B cell (primary cell): Measurements from ENCODE around the gene SNTG2. TPM values are rescaled to one million over a fixed set of nuclear protein-coding genes. Genes with fewer than 3 reads are reported as not detected.

Source experiments
- ATAC-seq: fragments of 200-7000 bp; cut with Tn5 transposase; one replicate; pipeline ENCODE4 v1.10.0; 2021; ENCODE audit warnings: low read depth, mild to moderate bottlenecking, moderate number of reproducible peaks, moderate library complexity
- CTCF ChIA-PET: fragments of 350-600 bp; sonication (Branson Sonifier 250); formaldehyde crosslinking; loops from one replicate; lab custom pipeline; 2021; ENCODE audit warnings: antibody characterized with exemption, inconsistent platforms; lab: Charles Lee
- POLR2A ChIA-PET: fragments of 350-600 bp; sonication (Branson Sonifier 250); formaldehyde crosslinking; loops from one replicate; lab custom pipeline; 2021; ENCODE audit warnings: antibody characterized with exemption; lab: Charles Lee
- DNase-seq: peaks from one replicate; pipeline ENCODE4 v3.0.0; 2013
- H2AFZ ChIP-seq: 2 replicates; pipeline ENCODE4 v1.6.1; 2012; ENCODE audit warnings: mild to moderate bottlenecking, low read depth, low read length; ENCODE audit not compliant: insufficient read depth, poor library complexity, severe bottlenecking
- H3K27ac ChIP-seq, 2 donors: 1 replicate in 1 of 2; 2 replicates in 1 of 2; pipeline ENCODE4 v1.5.1; 2012 to 2013; ENCODE audit warnings: low read length in 2 of 2, mild to moderate bottlenecking in 2 of 2, moderate library complexity in 1 of 2
- H3K27me3 ChIP-seq, 4 experiments: fragments of 200-600 bp in 1 of 4; sonication (generic) in 1 of 4; replicated peaks in 1 of 4; 1 replicate in 2 of 4; 2 replicates in 2 of 4; pipeline versions ENCODE4 v1.6.1 to v1.7.0; 2013 to 2016; ENCODE audit warnings: low read length in 3 of 4, mild to moderate bottlenecking in 2 of 4, mixed read lengths in 1 of 4, moderate library complexity in 1 of 4; ENCODE audit not compliant: insufficient read depth in 4 of 4, control insufficient read depth in 3 of 4; ENCODE audit errors: control extremely low read depth in 1 of 4
- H3K36me3 ChIP-seq, 2 experiments: replicated peaks in 1 of 2; 1 replicate in 1 of 2; 2 replicates in 1 of 2; pipeline versions ENCODE4 v1.6.1 to v1.7.1; 2013; ENCODE audit warnings: low read length in 1 of 2; ENCODE audit not compliant: insufficient read depth in 2 of 2, control insufficient read depth in 1 of 2; ENCODE audit errors: control extremely low read depth in 1 of 2, extremely low read depth in 1 of 2
- H3K4me1 ChIP-seq, 2 donors: fragments of 200-600 bp in 1 of 2; sonication (generic) in 1 of 2; 1 replicate in 1 of 2; 2 replicates in 1 of 2; pipeline versions ENCODE4 v1.5.1 to v1.6.1; 2013 to 2017; ENCODE audit warnings: low read length in 2 of 2; ENCODE audit not compliant: control insufficient read depth in 2 of 2, insufficient read depth in 2 of 2
- H3K4me2 ChIP-seq: replicated peaks from 2 replicates; pipeline ENCODE3; 2012; ENCODE audit warnings: mild to moderate bottlenecking, low read depth, low read length; ENCODE audit not compliant: poor library complexity, severe bottlenecking
- H3K4me3 ChIP-seq, 5 experiments: fragments of 200-600 bp in 1 of 5; sonication (generic) in 1 of 5; 1 replicate in 3 of 5; 2 replicates in 2 of 5; pipeline versions ENCODE4 v1.5.1 to v1.7.0; 2011 to 2016; ENCODE audit warnings: low read length in 4 of 5, mild to moderate bottlenecking in 4 of 5, low read depth in 2 of 5, control low read depth in 1 of 5, moderate library complexity in 1 of 5; ENCODE audit not compliant: insufficient read depth in 1 of 5; ENCODE audit errors: control extremely low read depth in 1 of 5, extremely low read depth in 1 of 5
- H3K79me2 ChIP-seq: fragments of 200-600 bp; sonication (generic); one replicate; pipeline ENCODE4 v1.6.0; 2016; ENCODE audit warnings: low read length; ENCODE audit not compliant: control insufficient read depth, insufficient read depth
- H3K9ac ChIP-seq: fragments of 200-600 bp; sonication (generic); 2 replicates; pipeline ENCODE4 v1.6.1; 2017; ENCODE audit warnings: mild to moderate bottlenecking, low read length, moderate library complexity
- H3K9me3 ChIP-seq, 3 donors: one replicate each; pipeline versions ENCODE4 v1.6.1 to v1.7.1; 2013; ENCODE audit warnings: low read length in 2 of 3; ENCODE audit not compliant: control insufficient read depth in 2 of 3, insufficient read depth in 1 of 3; ENCODE audit errors: control extremely low read depth in 1 of 3
- H4K20me1 ChIP-seq: 2 replicates; pipeline ENCODE4 v1.6.0; 2012; ENCODE audit warnings: mild to moderate bottlenecking, low read length; ENCODE audit not compliant: insufficient read depth, control insufficient read depth, poor library complexity, severe bottlenecking
- H3K27ac Mint-ChIP-seq: one replicate; pipeline ENCODE4 v1.8.0; 2021; ENCODE audit warnings: mixed read lengths
- H3K27me3 Mint-ChIP-seq: one replicate; pipeline ENCODE4 v1.8.0; 2021; ENCODE audit warnings: mixed read lengths
- H3K4me1 Mint-ChIP-seq: one replicate; pipeline ENCODE4 v1.8.0; 2021; ENCODE audit warnings: mixed read lengths
- H3K4me3 Mint-ChIP-seq: one replicate; pipeline ENCODE4 v1.8.0; 2021; ENCODE audit warnings: mixed read lengths
- H3K9me3 Mint-ChIP-seq: one replicate; pipeline ENCODE4 v1.8.0; 2022; ENCODE audit warnings: mixed read lengths; ENCODE audit not compliant: insufficient read depth
- EZH2 ChIP-seq: IDR thresholded peaks from 2 replicates; pipeline ENCODE4 v1.6.1; 2012; ENCODE audit warnings: borderline replicate concordance, low read depth, mild to moderate bottlenecking, moderate library complexity, low read length; ENCODE audit not compliant: insufficient read depth, poor library complexity, severe bottlenecking
- WGBS: methylation state at CpG from one replicate; pipeline ENCODE4 v1.1.5; 2013; ENCODE audit warnings: missing lambda C conversion rate; ENCODE audit not compliant: insufficient coverage; 5-methylcytosine and 5-hydroxymethylcytosine counted together
- intact Hi-C: fragments of 100-400 bp; cut with micrococcal nuclease; formaldehyde crosslinking; loops from one replicate; pipeline ENCODE4 v1.10.0; 2022
- polyA plus RNA-seq: library from polyadenylated mRNA; depleted of rRNA; stranded (reverse); fragments of >200 nt; gene quantifications from 2 replicates; pipeline ENCODE4 v1.2.3, GENCODE V29; 2012
- total RNA-seq, 2 donors: library from RNA; stranded (reverse); fragments of 120-200 nt in 1 of 2; gene quantifications; 1 replicate in 1 of 2; 2 replicates in 1 of 2; pipeline versions ENCODE4 v1.2.3 to v1.2.4, GENCODE V29; 2013 to 2022
- TF ChIP-seq, protein P1 (sequence below): fragments of 200-600 bp; IDR thresholded peaks from one replicate; pipeline ENCODE4 v1.8.0; 2022; ENCODE audit warnings: antibody characterized with exemption, mild to moderate bottlenecking

SNTG2 gene
- total and polyA plus RNA-seq, 2 donors (not counting 1 experiment from before 2014, with no cell fraction given) = 2.1 to 2.4 TPM

DNA sequence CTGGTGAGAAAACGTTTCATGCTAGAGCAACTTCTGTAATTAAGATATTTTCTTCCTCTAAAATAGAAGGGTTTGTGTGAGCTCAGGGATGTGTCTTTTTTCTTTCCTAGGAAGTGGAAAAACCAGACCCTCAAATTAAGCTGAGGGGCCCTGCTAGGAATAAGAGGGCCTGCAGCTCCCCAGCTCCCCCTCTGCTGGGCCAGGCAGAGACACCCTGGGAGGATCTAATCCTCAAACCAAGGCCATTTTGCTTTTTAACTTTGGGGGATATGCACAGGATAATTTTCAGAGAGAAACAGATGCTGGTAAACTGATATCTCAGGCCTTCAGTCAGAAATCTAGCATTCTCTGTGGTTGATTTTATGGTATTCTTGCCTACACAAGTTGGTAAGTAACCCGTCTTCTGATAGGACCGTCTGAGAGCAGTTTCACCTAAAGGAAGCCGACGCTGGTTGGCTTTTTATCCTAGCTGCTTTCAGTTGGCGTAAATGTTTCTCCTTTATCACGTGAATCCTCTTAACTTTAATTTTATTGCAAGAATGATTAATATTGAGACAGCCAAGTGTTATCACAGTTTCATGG lies 34.8 kb downstream of the SNTG2 start:
- ATAC-seq (no peak), DNase-seq (no peak)
- H2AFZ ChIP-seq = no peak overlapping the region
- no peaks in the 10 kb centered on the region for H3K27me3 ChIP-seq
- ChIA-PET CTCF (no interaction called here), POLR2A (no interaction called here)
- Mint-ChIP-seq H3K27me3 (peaks cover 27% of the 10 kb centered on the region), H3K9me3 (no peaks in the 10 kb centered on the region), H3K4me3 (no peak overlapping the region), H3K27ac (no peak overlapping the region), H3K4me1 (peaks cover 10% of the 10 kb centered on the region)
- H3K4me1 ChIP-seq = peaks cover 3 to 11% of the 10 kb centered on the region in 2 donors
- TF ChIP-seq, protein P1, sequence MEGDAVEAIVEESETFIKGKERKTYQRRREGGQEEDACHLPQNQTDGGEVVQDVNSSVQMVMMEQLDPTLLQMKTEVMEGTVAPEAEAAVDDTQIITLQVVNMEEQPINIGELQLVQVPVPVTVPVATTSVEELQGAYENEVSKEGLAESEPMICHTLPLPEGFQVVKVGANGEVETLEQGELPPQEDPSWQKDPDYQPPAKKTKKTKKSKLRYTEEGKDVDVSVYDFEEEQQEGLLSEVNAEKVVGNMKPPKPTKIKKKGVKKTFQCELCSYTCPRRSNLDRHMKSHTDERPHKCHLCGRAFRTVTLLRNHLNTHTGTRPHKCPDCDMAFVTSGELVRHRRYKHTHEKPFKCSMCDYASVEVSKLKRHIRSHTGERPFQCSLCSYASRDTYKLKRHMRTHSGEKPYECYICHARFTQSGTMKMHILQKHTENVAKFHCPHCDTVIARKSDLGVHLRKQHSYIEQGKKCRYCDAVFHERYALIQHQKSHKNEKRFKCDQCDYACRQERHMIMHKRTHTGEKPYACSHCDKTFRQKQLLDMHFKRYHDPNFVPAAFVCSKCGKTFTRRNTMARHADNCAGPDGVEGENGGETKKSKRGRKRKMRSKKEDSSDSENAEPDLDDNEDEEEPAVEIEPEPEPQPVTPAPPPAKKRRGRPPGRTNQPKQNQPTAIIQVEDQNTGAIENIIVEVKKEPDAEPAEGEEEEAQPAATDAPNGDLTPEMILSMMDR = no peak
- TF ChIP-seq EZH2 = no peak
- H3K9me3 ChIP-seq = no peaks in the 10 kb centered on the region
- WGBS = no CpG with 5 or more reads among the region's 7 CpGs
- H3K4me3 ChIP-seq = no peak overlapping the region
- H3K27ac ChIP-seq = no peak overlapping the region
- no peaks in the 10 kb centered on the region for H3K79me2 ChIP-seq
- H3K9ac ChIP-seq = no peak overlapping the region
- H4K20me1 ChIP-seq = no peaks in the 10 kb centered on the region
- no peaks in the 10 kb centered on the region for H3K36me3 ChIP-seq
- intact Hi-C loops = no loop called here
- H3K4me2 ChIP-seq = no peak overlapping the region

DNA sequence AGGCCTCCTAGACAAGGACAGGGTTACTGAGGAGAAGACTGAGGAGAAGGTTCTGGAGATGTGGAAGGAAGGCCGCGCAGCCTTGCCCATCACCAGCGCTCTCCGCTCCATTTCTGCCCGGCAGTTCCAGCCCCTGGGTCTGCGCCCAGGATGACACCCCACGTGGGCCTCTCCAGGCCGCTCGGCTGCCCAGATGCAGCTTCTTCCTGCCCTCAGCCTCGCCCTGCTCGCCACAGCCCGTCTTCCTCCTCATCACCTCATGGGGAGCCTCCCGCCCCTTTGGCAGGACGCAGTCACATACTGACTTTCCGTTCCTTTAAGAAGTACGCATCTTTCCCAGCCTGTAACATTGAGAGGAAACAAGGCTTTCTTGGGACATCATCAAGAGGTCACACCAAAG lies 37.1 kb downstream of the SNTG2 start:
- H3K9me3 Mint-ChIP-seq = no peaks in the 10 kb centered on the region

More for the DNA sequence above, 37.1 kb downstream of the SNTG2 start:
- Mint-ChIP-seq H3K4me3 (no peak overlapping the region), H3K27me3 (peaks cover 24% of the 10 kb centered on the region), H3K27ac (no peak overlapping the region), H3K4me1 (peaks cover 7% of the 10 kb centered on the region)
- Histone ChIP-seq H3K4me2 (no peak overlapping the region), H3K9me3 (no peaks in the 10 kb centered on the region), H3K9ac (no peak overlapping the region), H4K20me1 (no peaks in the 10 kb centered on the region), H2AFZ (no peak overlapping the region), H3K36me3 (no peaks in the 10 kb centered on the region), H3K4me1 (peaks cover 3 to 11% of the 10 kb centered on the region in 2 donors), H3K27me3 (no peaks in the 10 kb centered on the region), H3K4me3 (no peak overlapping the region), H3K79me2 (no peaks in the 10 kb centered on the region), H3K27ac (no peak overlapping the region)
- intact Hi-C loops = no loop called here
- ChIA-PET POLR2A (no interaction called here), CTCF (no interaction called here)
- WGBS = 82% methylated on average over 16 of the region's 16 CpGs
- DNase-seq = no peak
- ATAC-seq = no peak
- TF ChIP-seq EZH2 = no peak
- TF ChIP-seq, protein P1 = no peak
